Fibroblast of pulmonary artery (primary cell): ENCODE results near the gene TMEM45B.

Source experiments
- DNase-seq: peaks from one replicate; pipeline ENCODE4 v3.0.0-alpha.2; 2010; ENCODE audit warnings: low read depth
- H3K4me3 ChIP-seq: replicated peaks from 2 replicates; pipeline ENCODE4 v1.5.1; 2011; ENCODE audit warnings: low read depth, mild to moderate bottlenecking, control low read depth, low read length, moderate library complexity
- TF ChIP-seq, protein P1 (sequence below): IDR thresholded peaks from 2 replicates; pipeline ENCODE4 v1.5.1; 2011; ENCODE audit warnings: mild to moderate bottlenecking, control low read depth, low read length, inconsistent platforms; ENCODE audit errors: missing control alignments

Gene TMEM45B

DNA sequence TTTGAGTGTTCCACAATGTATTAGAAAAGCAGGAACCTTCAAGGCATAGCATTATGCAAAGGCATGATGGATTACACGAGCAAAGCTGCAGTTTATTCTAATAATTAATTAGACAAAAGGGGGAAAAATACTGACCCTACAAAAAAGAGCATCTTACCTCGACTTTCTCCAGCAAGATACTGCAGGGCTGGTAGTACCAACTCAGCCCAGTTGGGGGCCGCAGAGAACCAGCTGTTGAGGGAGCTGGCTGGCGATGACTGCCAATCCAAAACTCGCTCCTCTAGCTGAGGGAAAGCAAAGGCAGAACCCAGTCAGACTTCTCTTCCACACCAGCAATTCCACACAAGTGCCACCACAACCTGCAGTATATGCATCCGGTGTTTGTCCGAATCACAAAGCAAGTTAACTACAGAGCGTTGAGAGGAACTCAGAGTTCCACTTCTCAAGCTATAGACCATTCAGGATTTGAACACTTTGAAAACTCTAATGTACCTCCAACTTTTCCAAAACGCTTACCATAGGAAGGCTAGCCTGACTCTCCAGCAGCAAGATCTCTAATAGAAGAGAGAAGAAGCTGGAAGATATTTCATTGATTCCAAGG lies 66.0 kb downstream of the TMEM45B start:
- no peak overlapping the region for H3K4me3 ChIP-seq
- TF ChIP-seq, protein P1, sequence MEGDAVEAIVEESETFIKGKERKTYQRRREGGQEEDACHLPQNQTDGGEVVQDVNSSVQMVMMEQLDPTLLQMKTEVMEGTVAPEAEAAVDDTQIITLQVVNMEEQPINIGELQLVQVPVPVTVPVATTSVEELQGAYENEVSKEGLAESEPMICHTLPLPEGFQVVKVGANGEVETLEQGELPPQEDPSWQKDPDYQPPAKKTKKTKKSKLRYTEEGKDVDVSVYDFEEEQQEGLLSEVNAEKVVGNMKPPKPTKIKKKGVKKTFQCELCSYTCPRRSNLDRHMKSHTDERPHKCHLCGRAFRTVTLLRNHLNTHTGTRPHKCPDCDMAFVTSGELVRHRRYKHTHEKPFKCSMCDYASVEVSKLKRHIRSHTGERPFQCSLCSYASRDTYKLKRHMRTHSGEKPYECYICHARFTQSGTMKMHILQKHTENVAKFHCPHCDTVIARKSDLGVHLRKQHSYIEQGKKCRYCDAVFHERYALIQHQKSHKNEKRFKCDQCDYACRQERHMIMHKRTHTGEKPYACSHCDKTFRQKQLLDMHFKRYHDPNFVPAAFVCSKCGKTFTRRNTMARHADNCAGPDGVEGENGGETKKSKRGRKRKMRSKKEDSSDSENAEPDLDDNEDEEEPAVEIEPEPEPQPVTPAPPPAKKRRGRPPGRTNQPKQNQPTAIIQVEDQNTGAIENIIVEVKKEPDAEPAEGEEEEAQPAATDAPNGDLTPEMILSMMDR, result peak; percentile 65
- peak; percentile 40 for DNase-seq

DNA sequence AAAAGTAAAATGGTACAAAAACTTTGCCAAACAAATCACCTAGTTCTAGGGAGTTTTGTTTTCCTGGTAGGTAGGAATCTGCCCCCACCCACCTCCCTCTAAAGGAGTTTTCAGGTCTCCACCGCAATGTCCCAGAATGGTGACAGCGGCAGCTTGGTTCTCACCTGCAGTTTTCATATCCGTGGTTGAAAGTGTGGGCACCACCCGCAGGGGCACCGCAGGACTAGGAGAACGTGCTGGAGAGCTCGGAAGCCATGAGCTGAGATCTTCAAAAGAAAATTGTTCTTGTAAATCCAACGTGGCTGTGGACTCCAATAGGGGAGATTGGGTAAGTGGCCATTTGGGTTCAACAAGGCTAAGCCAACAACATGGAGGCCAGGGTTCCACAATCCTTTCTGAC lies 68.9 kb downstream of the TMEM45B start:
- TF ChIP-seq, protein P1, result no peak
- DNase-seq, result no peak
- H3K4me3 ChIP-seq, result no peak overlapping the region

- no peak overlapping the region for H3K4me3 ChIP-seq
- TF ChIP-seq, protein P1, result no peak
- DNase-seq, result no peak
These were observed 69.7 kb downstream of the TMEM45B start for GRCh38 chr11:129885381-129885780.

GRCh38 chr11:129888451-129888850 lies 72.8 kb downstream of the TMEM45B start:
- no peak overlapping the region for H3K4me3 ChIP-seq
- DNase-seq, result no peak
- TF ChIP-seq, protein P1, result no peak

DNA sequence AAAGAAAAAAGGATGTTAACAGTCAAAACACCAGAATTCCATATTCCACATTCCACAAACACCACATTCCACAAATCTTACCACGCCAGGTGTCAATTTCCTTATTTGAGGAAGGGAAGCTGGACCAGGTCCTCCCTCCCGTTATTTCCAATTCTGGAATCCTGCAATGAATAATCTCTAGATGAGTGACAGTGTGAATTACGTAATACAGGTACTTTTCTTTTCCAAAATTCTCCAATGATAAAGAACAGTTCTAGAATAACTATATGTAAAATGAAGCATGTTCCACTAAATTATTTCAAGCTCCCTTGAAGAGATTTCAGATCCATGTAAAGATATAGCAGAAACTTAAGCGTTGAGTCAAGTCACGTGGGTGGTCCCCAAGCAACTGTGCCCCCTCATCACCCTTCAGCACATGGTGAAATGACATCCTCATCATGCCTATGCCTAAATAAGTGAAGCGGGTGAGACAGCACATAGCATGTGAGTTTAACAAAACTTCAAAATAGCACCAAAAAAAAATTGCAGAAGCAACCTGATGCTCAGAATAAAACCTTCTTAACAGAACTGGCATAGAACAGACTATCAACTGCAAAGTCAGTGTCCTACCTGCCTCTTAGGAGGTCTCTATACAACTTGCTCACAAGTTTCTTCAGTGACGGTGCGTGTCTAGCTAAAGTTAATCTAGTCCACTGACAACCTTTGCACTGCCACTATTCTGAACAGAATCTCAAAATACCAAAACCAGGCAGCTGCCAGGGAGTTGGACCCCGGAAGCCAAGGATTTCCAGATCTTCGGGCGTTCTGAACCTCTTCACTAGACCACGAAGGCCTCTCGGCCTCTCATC lies 78.9 kb downstream of the TMEM45B start:
- TF ChIP-seq, protein P1, result no peak
- peak overlapping the region; percentile 83 for H3K4me3 ChIP-seq
- DNase-seq, result no peak

DNA sequence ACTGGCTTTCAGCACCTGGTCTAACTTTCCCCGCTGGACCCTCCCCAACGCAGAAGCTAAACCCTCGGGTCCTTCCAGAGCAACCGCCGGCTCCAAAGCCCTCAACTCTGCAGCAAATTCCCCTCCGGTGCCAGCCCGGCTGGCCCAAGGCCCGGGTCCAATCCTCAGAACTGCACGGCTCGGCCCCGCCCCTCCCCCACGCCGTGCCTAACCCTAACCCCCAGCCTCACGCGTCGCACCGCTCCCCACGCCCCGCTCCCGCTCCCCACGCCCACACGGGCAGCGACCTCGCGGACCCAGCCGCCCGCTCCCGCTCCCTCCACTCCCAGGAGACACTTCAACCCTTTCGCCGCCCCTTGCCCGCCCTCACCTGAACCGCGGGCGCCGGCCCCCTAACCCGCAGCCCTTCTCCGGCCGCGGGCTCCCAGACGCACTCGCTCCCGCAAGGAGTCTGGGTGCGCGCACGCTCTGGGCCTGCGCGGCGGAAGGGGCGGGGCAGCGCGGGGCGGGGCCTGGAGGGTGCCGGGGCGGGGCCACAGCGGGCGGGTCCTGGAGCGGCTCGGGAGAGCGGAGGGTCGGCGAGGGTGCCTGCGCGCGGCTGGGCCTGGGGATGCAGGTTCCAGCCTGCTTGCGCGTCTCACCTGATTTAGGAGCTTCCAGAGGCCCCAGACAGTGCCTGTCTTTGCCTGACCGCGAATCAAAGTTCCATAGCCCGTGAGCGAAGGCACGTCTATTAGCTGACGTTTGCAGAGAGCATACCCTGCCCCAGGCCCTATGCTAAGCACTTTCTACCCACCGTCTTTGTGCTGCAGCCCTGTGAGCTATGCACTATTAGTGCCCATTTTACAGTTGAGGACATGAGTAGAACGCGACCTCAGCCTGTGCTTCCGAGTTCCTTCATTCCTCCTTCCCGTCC lies 79.7 kb downstream of the TMEM45B start, which contains the start of gene NFRKB:
TSS of gene NFRKB (minus strand) at position 453 of the 916 bp plus-strand sequence. CDS start 2,729 bp downstream, outside the sequence.
- peak within 1 kb of the TSS; percentile 83 for H3K4me3 ChIP-seq
- DNase-seq, result peak; percentile 62
- TF ChIP-seq, protein P1, result no peak
